ENCODE data around the gene ERGIC1.

- TF ChIP-seq POLR2A (IDR thresholded peaks at IDR 0.05) (peak in 1 of 2 donors; percentile 60), CTCF (IDR thresholded peaks at IDR 0.05) (no peak)
Observed at GRCh38 chr5:172860520-172861443, 26.7 kb downstream of the ERGIC1 start.

All from thyroid gland (tissue), 4 donors.